Activated T-cell treated with anti-CD3 and anti-CD28 coated beads for 1 hour (primary cell): ENCODE data around the gene AKAP7.

ENCODE experiments used
- DNase-seq: peaks from one replicate; pipeline ENCODE4 v3.0.0-alpha.2; 2020; ENCODE audit warnings: low read depth

The AKAP7 gene

GRCh38 chr6:131199568-131200272 lies 64.5 kb downstream of the AKAP7 start:
- peak; percentile 51 for DNase-seq

DNA sequence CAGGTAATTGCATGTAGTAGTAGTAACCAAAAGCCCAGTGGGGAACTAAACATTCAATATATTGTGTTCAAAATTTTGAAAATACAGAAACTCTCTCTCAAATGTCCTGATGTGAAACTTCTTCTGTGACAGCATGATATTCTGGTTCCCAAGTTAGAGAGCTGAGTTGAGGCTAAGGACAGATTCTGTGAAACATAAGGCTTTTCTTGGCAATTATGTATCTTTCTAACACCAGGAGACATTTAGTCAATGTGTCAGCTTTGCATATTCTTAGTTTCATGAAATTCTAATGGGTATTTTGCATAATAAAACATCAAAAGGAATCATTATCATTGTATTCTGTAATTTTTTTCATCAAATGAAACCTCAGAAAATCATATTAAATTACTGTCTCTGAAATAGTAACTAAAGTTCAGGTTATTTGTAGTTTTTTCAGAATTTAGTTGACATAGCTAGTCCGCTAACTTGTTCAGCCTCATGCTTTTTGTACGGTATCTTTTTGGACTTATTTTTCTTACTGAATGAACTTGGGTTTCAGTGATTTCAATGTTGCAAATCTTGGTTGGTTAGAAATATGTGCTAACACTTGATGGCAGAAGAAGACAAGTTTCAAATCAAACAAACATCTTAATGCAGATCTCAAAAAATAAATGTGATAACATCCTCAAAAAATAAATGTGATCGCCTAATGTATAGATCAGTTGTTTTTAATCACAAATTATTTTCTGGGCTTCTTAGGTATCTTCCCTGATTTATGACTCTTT lies 70.4 kb downstream of the AKAP7 start:
- no peak for DNase-seq

- DNase-seq: no peak
Observed at GRCh38 chr6:131206463-131207251, 71.4 kb downstream of the AKAP7 start.

DNA sequence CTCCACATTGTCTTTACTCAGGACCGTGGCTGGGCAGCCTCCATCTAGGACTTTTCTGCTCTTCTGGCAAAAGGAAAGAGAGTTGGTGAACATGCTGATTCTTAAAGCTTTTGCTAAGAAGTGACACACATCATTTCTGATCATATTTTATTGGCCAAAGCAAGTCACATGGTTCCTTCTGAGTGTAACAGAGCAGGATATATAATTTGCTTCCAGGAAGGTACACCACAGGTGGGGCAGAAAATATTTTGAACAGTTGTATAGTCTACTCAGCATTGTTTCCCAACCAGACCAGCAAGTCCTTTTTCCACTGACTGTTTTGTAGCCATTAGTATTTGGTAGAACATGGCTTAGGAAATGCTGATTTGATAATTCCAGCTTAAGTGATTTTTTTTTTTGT lies 73.5 kb downstream of the AKAP7 start:
- no peak for DNase-seq

- no peak for DNase-seq
Observed at GRCh38 chr6:131210469-131210868, 75.2 kb downstream of the AKAP7 start.

DNA sequence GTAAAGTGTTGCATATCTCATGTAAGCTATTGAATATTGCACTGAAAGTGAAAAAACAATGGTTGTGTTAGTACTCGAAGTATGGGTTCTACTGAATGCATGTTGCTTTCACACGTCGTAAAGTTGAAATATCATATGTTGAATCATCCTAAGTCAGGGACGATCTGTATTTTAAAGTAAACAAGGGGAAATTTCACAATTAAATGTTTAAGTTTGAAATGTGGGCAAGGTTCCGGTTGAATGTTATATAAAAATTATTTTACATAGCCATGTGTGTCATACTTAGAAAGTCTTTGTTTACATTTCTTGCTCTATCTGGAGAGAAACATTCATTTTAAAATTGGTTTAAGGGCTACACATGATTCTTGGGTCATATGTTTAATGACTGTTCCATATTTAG lies 76.8 kb downstream of the AKAP7 start:
- no peak for DNase-seq

DNA sequence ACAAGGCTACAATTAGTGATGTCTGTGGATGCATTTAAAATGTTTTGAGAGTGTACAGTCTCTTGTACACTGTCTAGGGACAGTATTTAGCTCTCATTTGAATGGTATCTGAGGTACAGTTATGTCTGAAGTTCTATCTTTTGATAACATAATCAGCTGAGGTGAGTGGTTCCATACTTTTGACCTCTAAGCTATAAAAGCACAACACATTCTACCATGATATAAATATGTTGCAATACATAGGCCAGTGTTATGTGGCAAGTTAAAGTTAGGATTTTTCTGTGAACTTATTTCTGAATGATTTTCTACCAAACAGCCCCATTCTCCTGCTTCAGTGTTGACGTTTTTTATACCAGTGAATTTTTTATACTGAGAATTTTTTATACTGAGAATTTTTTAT lies 77.6 kb downstream of the AKAP7 start:
- no peak for DNase-seq

DNA sequence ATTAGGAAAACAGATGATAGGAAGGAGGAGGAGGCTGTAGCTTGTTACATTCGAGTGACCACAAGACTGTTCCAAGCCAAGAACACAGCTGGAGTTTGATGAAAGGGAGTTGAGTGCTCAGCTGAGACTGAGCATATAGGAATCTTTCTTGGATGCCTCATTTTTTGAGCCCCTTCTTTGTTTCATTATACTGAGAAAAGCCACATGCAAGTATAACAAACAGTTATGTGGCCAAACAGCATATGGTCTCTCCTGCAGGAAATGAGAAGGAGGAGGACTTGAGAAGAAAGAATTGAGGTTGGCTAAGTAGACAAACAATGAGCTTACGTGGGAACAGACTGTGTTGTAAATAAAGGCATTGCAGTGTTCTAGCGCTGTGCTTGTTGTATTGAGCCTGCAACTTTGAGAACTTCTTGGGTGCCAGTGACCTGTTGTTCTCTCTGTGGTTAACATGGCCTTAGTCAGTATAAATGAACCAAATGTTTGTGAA lies 78.3 kb downstream of the AKAP7 start:
- no peak for DNase-seq

- no peak for DNase-seq
Observed at GRCh38 chr6:131215219-131215618, 80.0 kb downstream of the AKAP7 start.

DNA sequence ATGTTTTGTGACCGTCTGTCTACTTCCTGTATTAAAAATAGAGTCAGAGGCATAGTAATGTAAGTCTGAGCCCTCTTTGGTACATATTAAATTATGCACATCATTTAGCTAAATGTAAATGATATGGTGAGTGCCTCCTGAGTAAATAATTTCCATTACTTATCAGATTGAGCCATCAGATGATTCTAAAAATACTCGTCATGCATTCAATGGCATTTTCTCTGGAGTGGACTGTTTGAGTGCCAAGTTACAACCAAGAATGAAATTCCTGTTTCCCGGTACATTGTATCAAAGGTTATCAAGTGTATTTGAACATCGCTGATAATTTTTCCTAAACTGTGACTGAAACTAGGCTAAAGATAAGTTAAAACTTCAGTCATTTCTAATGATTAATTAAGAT lies 81.0 kb downstream of the AKAP7 start:
- DNase-seq: no peak

DNA sequence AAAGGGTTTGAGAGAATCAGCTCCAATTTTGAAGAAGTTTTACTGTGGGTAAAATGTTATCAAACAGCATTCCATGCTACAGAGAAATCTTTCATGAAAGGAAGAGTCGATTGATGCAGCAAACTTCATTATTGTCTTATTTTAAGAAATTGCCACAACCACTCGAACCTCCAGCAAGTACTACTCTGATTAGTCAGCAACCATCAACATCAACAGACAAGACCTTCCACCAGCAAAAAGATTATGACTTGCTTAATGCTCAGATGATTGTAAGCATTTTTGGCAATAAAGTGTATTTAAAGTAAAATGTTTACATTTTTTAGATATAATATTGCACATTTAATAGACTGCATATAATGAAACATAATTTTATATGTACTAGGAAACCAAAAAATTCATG lies 87.5 kb downstream of the AKAP7 start:
- DNase-seq: no peak

GRCh38 chr6:131223416-131223815 lies 88.1 kb downstream of the AKAP7 start:
- no peak for DNase-seq

DNA sequence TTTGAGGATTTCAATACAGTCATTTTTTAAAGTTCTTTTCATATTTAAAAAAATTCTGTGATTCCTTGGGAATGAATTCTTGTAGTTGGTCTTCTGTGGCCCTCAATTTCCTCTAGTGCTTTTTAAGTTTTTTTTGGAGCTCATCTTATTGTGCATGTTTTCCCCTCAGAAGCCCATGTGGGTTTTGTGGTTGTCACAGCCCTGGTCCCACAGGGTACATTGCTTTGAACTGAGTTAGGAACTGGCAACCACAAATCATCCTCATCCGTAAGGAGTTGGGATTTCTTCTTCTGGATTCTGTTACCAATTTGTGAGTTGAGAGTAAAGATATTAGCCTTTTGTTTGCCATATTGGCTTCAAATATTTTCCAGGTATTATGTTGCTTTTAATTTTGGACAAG lies 89.9 kb downstream of the AKAP7 start:
- DNase-seq: no peak

DNA sequence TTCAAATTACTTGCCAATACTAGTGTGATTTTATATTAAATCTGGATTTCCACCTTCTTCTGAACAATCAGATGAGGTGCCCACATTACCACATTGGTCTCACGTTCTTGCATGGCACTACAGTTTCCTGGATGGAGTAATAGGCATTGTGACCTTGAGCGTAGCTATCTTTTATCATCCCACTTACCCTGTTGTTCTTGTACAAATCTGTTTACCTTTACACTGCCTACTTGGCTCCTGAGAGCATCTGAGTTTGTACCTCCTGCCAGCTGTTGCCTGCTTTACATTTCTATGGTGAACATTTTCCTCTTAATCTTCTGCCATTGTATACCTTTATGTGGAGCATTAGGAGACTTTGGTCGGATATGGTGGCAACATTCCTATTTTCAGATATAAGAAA lies 90.7 kb downstream of the AKAP7 start:
- no peak for DNase-seq

- DNase-seq: no peak
Observed at GRCh38 chr6:131226459-131227157, 91.3 kb downstream of the AKAP7 start.

GRCh38 chr6:131227158-131227543 lies 91.9 kb downstream of the AKAP7 start:
- DNase-seq: no peak

- DNase-seq: no peak
Observed at GRCh38 chr6:131231103-131231502, 95.8 kb downstream of the AKAP7 start.

DNA sequence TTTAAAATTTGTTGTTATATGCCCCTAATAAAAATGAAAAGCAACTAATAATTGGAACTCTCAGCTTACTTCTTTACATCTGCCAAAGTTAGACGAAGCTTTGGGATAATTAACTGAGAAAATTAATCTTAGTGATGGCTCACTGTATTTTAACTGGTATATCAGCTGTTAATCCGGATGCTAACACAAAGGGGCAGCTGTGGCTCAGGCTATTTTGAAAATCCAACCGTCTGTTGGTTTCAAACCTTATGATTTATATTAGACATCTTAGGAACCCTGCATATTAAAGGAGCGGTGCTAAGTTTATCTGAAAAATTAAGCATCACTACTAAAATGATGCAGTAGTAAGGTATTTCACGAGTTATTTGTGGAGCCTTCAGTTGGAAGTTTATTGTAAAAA lies 96.6 kb downstream of the AKAP7 start:
- no peak for DNase-seq

DNA sequence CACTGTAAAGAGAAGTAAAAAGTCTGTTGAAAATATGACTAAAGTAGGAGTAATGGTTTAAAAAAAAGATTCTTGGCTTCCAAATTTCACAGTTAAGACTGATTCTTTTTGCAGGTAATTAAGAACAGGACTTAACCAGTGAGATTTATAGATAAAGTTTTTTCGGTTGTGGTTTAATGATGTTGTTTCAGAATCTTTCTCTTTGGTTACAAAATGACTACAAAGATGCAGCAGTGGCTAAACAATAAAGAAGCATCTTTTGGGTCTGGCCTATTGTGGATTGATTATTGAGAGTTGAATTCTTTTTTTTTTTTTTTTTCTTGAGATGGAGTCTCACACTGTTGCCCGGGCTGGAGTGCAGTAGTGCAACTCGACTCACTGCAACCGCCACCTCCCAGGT lies 109.7 kb downstream of the AKAP7 start:
- DNase-seq: no peak

DNA sequence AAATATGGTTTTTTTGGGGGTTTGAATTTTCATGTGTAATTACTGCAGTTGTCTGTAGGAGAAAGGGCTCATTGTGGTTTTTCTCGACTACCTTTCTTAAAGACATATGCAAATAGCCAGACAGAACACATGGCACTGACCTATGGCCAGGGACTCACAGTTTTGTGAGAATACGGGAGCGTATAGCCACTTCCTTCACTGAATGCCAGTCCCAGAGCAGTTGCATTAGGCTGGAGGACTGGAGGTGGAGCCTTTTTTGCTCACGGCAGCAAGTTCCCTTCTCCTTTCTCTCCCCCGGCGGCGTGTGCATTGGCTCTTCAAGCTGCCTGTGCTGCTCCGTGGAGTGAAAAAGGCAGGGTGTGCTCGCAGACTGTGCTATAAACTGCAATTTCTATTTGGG lies 114.9 kb downstream of the AKAP7 start:
- peak; percentile 9 for DNase-seq

DNA sequence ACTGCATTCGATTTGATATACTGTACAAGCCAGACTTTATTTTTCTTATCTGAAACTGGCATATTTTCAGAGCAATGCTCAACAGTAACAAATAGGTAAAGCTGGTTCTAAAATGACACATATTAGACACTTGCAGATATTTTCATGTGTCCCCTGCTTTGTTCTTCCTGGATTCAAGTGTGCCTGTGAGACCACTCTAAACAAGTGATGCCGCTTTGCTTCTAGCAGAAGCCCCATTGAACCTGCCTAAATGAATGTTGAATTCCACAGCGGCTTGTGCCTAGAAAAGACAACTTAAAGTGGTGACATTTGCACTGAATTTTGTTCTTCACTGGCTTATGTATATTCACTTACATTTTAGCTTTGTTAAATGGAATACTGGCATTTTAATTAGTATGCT lies 115.7 kb downstream of the AKAP7 start:
- no peak for DNase-seq

GRCh38 chr6:131251590-131252199 lies 116.4 kb downstream of the AKAP7 start:
- DNase-seq: no peak
